HepG2 (cell line): ENCODE measurements around the gene DLL4. TPM values are rescaled to one million over a fixed set of nuclear protein-coding genes. Genes with fewer than 3 reads are reported as not detected.

Source experiments
- ARHGAP35 ChIP-seq: sonication (generic); formaldehyde crosslinking; IDR thresholded peaks from 2 replicates; pipeline ENCODE4 v1.9.0; 2022; ENCODE audit warnings: mild to moderate bottlenecking, inconsistent platforms, moderate library complexity, missing genetic modification reagents, borderline replicate concordance
- BHLHE40 ChIP-seq: IDR thresholded peaks from 2 replicates; pipeline ENCODE4 v1.6.1; 2011; ENCODE audit warnings: low read length, improper control_type of control experiment
- CENPT ChIP-seq: sonication (generic); formaldehyde crosslinking; IDR thresholded peaks from 2 replicates; pipeline ENCODE4 v1.8.0; 2022; ENCODE audit warnings: low read depth, mild to moderate bottlenecking, moderate library complexity, missing genetic modification reagents
- DNMT1 ChIP-seq: sonication (generic); formaldehyde crosslinking; IDR thresholded peaks from 2 replicates; pipeline ENCODE4 v1.5.1; 2020; ENCODE audit warnings: mild to moderate bottlenecking, missing genetic modification reagents
- DNMT3B ChIP-seq: conservative IDR thresholded peaks from 2 replicates; pipeline ENCODE4 v1.6.1; 2016; ENCODE audit warnings: missing biosample characterization, control low read depth
- MIER3 ChIP-seq: IDR thresholded peaks from 2 replicates; pipeline ENCODE4 v1.6.1; 2016; ENCODE audit warnings: missing compliant biosample characterization, borderline replicate concordance
- NR1H2 ChIP-seq: sonication (generic); formaldehyde crosslinking; IDR thresholded peaks from 2 replicates; pipeline ENCODE4 v1.8.1; 2022; ENCODE audit warnings: low read depth, missing genetic modification reagents, borderline replicate concordance
- REPIN1 ChIP-seq: sonication (generic); formaldehyde crosslinking; IDR thresholded peaks from 2 replicates; pipeline ENCODE4 v1.8.0; 2022; ENCODE audit warnings: missing genetic modification reagents, low read depth, mild to moderate bottlenecking, borderline replicate concordance
- RFX1 ChIP-seq: fragments of 450-650 bp; IDR thresholded peaks from 2 replicates; pipeline ENCODE4 v1.6.1; 2017
- ZBTB20 ChIP-seq: sonication (generic); formaldehyde crosslinking; IDR thresholded peaks from 2 replicates; pipeline ENCODE4 v1.8.1; 2023; ENCODE audit warnings: missing genetic modification reagents, low read depth, mild to moderate bottlenecking, borderline replicate concordance
- ZC3H13 ChIP-seq: sonication (generic); formaldehyde crosslinking; IDR thresholded peaks from 2 replicates; pipeline ENCODE4 v1.8.1; 2023; ENCODE audit warnings: mild to moderate bottlenecking, missing genetic modification reagents, moderate library complexity
- ZNF225 ChIP-seq: sonication (generic); formaldehyde crosslinking; IDR thresholded peaks from 2 replicates; pipeline ENCODE4 v1.4.0; 2020; ENCODE audit warnings: mild to moderate bottlenecking, missing genetic modification reagents
- ZNF317 ChIP-seq: sonication (generic); formaldehyde crosslinking; IDR thresholded peaks from 2 replicates; pipeline ENCODE4 v1.5.0; 2020; ENCODE audit warnings: mild to moderate bottlenecking, missing genetic modification reagents
- ZNF761 ChIP-seq: sonication (generic); formaldehyde crosslinking; conservative IDR thresholded peaks from 2 replicates; pipeline ENCODE4 v1.4.0; 2020; ENCODE audit warnings: mild to moderate bottlenecking, missing genetic modification reagents
- polyA plus RNA-seq, 8 experiments: library from polyadenylated mRNA; depleted of rRNA in 3 of 8; stranded (reverse) in 7 of 8; unstranded in 1 of 8; fragments of >200 nt; fragmentation: Illumina TruSeq in 4 of 8; extraction: Trizol in 4 of 8; gene quantifications; 2 replicates each; pipeline versions ENCODE4 v1.2.1 to v1.2.3, GENCODE V29; 2011 to 2016; ENCODE audit warnings: low read depth in 4 of 8, missing spikeins in 1 of 8, mixed read lengths in 1 of 8; ENCODE audit not compliant: insufficient read depth in 1 of 8
- total RNA-seq, 5 experiments: library from RNA; depleted of rRNA; stranded (reverse); fragments of >200 nt; fragmentation: Illumina TruSeq; extraction: Trizol; gene quantifications; 2 replicates each; pipeline ENCODE4 v1.2.3, GENCODE V29; 2016; ENCODE audit warnings: low read depth in 1 of 5
- TF ChIP-seq, protein P1 (sequence below): sonication (generic); formaldehyde crosslinking; IDR thresholded peaks from 2 replicates; pipeline ENCODE4 v1.8.0; 2022; ENCODE audit warnings: mild to moderate bottlenecking, missing genetic modification reagents, borderline replicate concordance
- TF ChIP-seq, protein P2 (sequence below): sonication (generic); formaldehyde crosslinking; IDR thresholded peaks from 2 replicates; pipeline ENCODE4 v1.5.1; 2020; ENCODE audit warnings: mild to moderate bottlenecking, moderate library complexity, missing genetic modification reagents
- TF ChIP-seq, protein P3 (sequence below): sonication (generic); formaldehyde crosslinking; IDR thresholded peaks from 2 replicates; pipeline ENCODE4 v1.5.1; 2020; ENCODE audit warnings: mild to moderate bottlenecking, missing genetic modification reagents, moderate library complexity
- TF ChIP-seq, protein P4 (sequence below): sonication (generic); formaldehyde crosslinking; IDR thresholded peaks from 2 replicates; pipeline ENCODE4 v1.5.0; 2020; ENCODE audit warnings: mild to moderate bottlenecking, missing genetic modification reagents
- TF ChIP-seq, protein P5 (sequence below): sonication (generic); formaldehyde crosslinking; conservative IDR thresholded peaks from 2 replicates; pipeline ENCODE4 v1.4.0; 2020; ENCODE audit warnings: missing genetic modification reagents
- TF ChIP-seq, protein P6 (sequence below): sonication (generic); formaldehyde crosslinking; IDR thresholded peaks from 2 replicates; pipeline ENCODE4 v1.4.0; 2020; ENCODE audit warnings: mild to moderate bottlenecking, low read depth, missing genetic modification reagents

DLL4 gene
- total and polyA plus RNA-seq, 2 of the 13 experiments (the other 11 are each of a cell fraction or from before 2014, with no cell fraction given): 0.20 to 0.25 TPM

DNA sequence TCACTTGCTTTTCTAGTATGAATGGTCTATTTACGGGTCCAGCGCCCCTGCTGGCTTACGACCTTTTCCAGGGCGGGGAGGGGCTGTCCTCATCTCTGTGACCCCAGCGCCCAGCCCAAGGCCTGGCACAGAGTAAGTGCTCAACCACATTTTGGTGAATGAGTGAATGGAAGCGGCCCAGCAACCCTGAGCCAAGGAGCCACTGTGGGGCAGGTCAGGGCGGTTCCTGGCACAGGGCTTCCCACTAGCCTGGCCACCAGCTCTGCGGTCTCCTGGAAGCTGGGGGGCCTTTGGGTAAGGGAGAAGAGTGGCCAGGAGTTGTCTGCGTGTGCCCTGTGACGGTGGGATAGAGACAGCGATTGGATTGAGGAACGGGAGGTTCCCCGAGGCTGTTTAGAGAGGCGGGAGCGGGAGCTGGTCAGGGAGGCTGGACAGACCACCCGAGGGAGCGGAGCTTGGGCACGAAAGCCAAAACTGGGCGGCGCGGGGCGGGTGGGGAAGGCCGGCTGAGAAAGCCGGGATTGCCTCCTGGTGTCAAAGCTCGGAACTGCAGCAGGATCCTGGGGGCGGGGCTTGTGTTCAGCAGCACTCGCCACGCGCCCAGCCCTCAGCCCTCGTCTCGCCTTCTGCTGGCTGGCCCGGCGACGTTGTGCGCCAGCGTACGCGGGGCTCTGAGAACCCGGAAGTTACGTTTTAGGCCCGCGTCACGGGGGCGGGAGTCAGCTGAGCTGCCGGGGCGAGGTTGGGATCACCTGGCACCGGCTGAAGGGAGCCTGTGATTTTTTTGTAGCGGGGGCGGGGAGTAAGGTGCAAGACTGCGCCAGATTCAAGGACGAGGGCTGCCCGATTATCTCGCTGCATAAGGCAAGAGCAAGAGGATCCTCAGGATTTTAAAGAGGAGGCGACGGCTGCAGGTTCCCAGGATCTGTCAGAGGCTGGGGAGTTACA, 35.1 kb upstream of the DLL4 start, which contains the start of gene VPS18 (continued):
- TF ChIP-seq, protein P1, sequence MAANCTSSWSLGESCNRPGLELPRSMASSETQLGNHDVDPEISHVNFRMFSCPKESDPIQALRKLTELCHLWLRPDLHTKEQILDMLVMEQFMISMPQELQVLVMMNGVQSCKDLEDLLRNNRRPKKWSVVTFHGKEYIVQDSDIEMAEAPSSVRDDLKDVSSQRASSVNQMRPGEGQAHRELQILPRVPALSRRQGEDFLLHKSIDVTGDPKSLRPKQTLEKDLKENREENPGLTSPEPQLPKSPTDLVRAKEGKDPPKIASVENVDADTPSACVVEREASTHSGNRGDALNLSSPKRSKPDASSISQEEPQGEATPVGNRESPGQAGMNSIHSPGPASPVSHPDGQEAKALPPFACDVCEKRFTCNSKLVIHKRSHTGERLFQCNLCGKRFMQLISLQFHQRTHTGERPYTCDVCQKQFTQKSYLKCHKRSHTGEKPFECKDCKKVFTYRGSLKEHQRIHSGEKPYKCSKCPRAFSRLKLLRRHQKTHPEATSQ (CRISPR knock-in tag): no peak
- TF ChIP-seq DNMT1 (CRISPR knock-in tag) (no peak), BHLHE40 (no peak), MIER3 (CRISPR knock-in tag) (no peak; the same call in 1 of the 2 replicates), ZBTB20 (CRISPR knock-in tag) (0 out of 2 replicates have a peak, but pooled peaks have one; percentile 57), DNMT3B (CRISPR knock-in tag) (no peak), ZC3H13 (CRISPR knock-in tag) (0 out of 2 replicates have a peak, but pooled peaks have one; percentile 19), NR1H2 (CRISPR knock-in tag) (no peak), ZNF761 (CRISPR knock-in tag) (peak; percentile 74; the same call in 1 of the 2 replicates), REPIN1 (0 out of 2 replicates have a peak, but pooled peaks have one; percentile 54), ARHGAP35 (CRISPR knock-in tag) (no peak), CENPT (CRISPR knock-in tag) (peak; percentile 66; the same call in 1 of the 2 replicates), ZNF225 (CRISPR knock-in tag) (no peak), RFX1 (no peak), ZNF317 (CRISPR knock-in tag) (no peak; the same call in 1 of the 2 replicates)
- TF ChIP-seq, protein P2, sequence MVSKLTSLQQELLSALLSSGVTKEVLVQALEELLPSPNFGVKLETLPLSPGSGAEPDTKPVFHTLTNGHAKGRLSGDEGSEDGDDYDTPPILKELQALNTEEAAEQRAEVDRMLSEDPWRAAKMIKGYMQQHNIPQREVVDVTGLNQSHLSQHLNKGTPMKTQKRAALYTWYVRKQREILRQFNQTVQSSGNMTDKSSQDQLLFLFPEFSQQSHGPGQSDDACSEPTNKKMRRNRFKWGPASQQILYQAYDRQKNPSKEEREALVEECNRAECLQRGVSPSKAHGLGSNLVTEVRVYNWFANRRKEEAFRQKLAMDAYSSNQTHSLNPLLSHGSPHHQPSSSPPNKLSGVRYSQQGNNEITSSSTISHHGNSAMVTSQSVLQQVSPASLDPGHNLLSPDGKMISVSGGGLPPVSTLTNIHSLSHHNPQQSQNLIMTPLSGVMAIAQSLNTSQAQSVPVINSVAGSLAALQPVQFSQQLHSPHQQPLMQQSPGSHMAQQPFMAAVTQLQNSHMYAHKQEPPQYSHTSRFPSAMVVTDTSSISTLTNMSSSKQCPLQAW (CRISPR knock-in tag): peak; percentile 50
- TF ChIP-seq, protein P3, sequence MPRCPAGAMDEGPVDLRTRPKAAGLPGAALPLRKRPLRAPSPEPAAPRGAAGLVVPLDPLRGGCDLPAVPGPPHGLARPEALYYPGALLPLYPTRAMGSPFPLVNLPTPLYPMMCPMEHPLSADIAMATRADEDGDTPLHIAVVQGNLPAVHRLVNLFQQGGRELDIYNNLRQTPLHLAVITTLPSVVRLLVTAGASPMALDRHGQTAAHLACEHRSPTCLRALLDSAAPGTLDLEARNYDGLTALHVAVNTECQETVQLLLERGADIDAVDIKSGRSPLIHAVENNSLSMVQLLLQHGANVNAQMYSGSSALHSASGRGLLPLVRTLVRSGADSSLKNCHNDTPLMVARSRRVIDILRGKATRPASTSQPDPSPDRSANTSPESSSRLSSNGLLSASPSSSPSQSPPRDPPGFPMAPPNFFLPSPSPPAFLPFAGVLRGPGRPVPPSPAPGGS (CRISPR knock-in tag): no peak
- TF ChIP-seq, protein P4, sequence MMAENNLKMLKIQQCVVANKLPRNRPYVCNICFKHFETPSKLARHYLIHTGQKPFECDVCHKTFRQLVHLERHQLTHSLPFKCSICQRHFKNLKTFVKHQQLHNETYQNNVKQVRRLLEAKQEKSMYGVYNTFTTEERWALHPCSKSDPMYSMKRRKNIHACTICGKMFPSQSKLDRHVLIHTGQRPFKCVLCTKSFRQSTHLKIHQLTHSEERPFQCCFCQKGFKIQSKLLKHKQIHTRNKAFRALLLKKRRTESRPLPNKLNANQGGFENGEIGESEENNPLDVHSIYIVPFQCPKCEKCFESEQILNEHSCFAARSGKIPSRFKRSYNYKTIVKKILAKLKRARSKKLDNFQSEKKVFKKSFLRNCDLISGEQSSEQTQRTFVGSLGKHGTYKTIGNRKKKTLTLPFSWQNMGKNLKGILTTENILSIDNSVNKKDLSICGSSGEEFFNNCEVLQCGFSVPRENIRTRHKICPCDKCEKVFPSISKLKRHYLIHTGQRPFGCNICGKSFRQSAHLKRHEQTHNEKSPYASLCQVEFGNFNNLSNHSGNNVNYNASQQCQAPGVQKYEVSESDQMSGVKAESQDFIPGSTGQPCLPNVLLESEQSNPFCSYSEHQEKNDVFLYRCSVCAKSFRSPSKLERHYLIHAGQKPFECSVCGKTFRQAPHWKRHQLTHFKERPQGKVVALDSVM (CRISPR knock-in tag): 0 out of 2 replicates have a peak, but pooled peaks have one; percentile 26
- TF ChIP-seq, protein P5, sequence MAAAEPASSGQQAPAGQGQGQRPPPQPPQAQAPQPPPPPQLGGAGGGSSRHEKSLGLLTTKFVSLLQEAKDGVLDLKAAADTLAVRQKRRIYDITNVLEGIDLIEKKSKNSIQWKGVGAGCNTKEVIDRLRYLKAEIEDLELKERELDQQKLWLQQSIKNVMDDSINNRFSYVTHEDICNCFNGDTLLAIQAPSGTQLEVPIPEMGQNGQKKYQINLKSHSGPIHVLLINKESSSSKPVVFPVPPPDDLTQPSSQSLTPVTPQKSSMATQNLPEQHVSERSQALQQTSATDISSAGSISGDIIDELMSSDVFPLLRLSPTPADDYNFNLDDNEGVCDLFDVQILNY (CRISPR knock-in tag): no peak
- TF ChIP-seq, protein P6, sequence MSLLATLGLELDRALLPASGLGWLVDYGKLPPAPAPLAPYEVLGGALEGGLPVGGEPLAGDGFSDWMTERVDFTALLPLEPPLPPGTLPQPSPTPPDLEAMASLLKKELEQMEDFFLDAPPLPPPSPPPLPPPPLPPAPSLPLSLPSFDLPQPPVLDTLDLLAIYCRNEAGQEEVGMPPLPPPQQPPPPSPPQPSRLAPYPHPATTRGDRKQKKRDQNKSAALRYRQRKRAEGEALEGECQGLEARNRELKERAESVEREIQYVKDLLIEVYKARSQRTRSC: no peak
